Ureter (tissue), 1 donor: Measurements from ENCODE around the gene SKP1. TPM values are rescaled to one million over a fixed set of nuclear protein-coding genes. Genes with fewer than 3 reads are reported as not detected.
"Not testable (repeated sequence)": the region's sequence is repeated elsewhere in the genome, so short reads cannot be mapped to it uniquely, and the experiment has no call there.

Experiments
- DNase-seq: peaks from one replicate; pipeline ENCODE4 v3.0.0-alpha.2; 2020; ENCODE audit warnings: low spot score
- total RNA-seq: library from RNA; stranded (reverse); gene quantifications from one replicate; pipeline ENCODE4 v1.2.4, GENCODE V29; 2023
- donor health status: DM: yes; HTN: yes; CAD: no.

Gene SKP1
- 324 TPM for total RNA-seq

DNA sequence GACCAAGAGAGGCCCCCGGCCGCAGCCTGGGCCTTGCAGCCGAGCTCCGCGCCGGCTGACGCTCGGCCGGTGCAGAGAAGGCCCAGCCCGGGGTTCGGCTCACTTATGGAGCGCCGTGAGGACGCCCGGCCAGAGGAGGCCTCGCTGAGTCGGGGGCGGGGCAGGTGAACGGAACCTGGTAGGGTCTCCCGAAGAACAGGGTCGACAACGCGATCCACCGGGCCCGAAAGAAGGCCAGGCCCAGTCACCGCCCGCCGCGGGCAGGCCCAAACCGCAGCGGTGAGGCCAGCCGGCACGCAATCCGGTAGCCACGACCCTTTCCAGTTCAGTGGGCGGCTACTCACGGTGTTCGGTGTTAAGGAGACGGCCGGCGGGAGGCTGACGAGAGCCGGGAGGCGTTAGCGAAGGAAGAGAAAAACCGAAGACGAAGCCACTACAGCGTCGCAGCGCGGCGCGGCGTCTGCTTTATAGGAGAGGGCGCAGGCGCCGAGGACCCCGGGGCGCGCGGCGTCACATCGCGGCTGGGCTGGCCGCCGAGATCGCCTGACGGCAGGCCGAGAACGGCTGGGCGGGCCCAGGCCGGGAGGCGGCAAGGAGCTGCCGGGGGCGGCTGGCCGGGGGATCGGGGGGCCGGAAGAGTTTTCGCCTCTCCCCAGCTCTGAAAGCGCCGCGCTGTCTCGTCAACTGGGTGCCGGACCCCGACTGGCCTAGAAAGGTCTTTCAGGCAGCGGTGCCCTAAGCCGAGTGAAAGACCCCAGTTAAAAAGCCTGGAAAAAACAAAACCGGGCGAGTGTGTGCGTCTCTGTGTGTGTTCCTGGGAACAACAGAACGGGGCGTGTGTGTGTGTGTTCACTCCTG lies at the start of gene SKP1:
Gene SKP1 (minus strand): TSS at position 440 of the 858 bp plus-strand sequence. CDS start 2,928 bp downstream, outside the sequence.
- peak; percentile 84 for DNase-seq

DNA sequence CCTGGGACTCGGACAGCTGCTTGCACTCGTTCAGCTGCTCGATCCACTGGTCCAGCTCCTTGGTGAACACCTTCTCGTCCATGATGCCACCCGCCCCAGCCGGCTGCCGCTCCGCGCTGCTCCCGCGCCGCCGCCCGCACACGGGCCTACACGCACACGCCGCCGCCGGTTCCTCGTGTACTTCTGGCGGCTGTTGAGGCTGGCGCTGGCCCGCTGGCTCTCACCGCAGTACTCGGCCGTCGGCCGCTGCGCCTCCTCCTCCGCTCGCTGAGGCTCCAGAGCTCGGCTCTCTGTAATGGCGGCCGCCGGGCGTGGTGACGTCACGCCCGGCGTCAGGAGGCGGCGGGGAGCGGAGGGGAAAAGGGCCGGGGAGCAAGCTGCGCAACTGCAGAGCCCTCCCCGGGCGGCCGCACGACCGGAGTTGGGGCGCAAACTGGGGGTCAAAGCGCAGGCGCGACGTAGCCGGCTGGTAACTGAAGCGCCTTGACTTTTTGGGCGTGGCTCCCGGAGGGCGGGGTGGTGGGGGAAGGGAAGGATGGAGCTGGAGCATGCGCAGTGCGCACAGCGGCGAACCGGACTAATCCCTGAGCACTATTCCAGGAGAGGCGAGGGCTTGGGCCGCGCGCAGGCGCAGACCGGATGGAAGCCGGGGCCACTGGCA lies 49.2 kb upstream of the SKP1 start, which contains the start of gene PPP2CA:
Gene PPP2CA (minus strand): TSS at position 294 of the 661 bp plus-strand sequence. CDS start 212 bp downstream, at position 82.
- DNase-seq: peak; percentile 100

DNA sequence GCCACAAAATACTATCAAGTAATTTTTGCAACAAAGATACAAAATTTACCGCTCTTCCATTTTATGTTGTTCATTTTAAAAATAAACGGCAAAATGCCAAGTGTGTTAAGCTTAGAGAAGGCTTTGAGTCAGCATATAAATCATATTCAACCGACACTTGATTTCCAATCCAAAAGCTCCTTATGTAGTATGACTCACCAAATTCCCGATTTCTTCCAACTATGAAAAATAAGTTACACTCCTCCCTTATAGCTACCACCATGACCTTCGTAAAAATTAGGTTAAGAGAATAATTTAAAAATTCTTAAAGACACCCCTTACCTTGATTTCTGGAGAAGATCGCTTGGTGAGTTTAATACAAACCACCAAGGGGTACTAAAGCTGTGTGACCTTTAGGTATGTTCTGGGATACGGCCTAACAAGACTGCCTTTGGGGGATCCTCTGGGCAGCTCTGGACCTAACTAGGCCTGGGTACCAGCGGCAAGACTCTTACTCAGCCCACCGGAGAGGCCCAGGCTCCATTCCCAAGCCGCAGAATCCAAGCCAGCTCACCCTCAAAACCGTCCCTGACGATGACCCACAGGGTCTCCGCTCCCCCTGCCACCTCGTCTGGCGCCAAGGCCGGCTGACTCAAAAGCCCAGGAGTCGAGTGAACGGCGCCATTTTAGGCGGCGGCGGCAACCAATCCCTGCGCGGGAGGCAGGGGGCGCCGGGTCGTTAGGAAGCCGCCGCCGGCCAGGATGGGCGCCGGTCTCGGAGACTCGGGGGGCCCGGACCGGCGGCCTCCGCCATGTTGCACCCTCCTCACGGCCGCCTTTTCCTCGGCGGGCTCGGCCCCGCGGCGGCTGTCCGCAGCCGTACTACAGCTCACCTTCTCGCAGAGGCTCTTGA lies 48.4 kb upstream of the SKP1 start:
- DNase-seq: peak; percentile 60

DNA sequence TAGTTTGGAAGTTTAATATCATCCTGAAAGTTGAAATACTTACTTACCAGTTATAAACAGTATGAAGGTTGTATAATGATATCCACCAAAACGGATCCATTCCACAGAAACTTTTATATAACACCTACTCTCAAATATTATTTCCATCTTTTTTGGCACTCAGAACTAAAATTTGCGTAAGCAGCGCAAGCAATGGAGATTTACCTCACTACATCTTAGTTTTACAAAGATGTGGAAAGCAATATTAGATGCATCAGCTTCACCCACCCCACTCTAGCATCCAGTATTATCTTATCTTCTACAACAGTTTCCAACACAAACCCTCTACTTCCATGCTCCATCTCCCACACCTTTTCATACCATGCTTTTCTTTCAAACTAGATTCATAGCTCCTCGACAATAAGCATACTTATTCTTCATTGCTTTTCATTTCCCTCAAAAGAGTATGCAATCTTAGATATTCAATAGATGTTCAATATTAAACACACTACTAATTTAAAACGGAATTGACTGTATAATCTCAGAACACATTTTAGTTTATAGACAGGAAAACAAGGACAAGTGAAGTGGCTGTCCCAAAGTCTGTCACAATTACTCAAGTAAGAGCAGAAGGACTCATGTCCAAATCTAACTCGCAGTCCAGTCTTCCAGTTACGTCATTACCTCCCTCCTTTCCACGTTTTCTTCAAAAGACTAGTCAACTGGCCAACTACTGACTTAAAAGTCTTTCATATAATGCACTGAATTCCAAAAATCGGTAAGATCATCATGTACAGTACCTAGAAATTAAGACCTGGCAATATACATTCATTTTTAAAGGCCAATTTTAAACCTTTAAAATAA lies 46.9 kb upstream of the SKP1 start:
- DNase-seq: no peak

DNA sequence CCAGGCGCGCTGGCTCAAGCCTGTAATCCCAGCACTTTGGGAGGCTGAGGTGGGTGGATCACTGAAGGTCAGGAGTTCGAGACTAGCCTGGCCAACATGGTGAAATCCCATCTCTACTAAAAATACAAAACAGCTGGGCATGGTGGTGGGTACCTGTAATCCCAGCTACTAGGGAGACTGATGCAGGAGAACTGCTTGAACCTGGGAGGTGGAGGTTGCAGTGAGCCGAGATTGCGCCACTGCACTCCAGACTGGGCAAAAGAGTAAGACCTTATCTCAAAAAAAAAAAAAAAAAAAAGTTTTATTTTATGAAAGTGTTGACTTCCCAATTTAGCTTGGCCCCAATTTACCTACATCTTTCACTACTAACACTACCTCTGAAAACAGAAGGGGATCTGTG lies 44.9 kb upstream of the SKP1 start:
- not testable (repeated sequence) for DNase-seq

DNA sequence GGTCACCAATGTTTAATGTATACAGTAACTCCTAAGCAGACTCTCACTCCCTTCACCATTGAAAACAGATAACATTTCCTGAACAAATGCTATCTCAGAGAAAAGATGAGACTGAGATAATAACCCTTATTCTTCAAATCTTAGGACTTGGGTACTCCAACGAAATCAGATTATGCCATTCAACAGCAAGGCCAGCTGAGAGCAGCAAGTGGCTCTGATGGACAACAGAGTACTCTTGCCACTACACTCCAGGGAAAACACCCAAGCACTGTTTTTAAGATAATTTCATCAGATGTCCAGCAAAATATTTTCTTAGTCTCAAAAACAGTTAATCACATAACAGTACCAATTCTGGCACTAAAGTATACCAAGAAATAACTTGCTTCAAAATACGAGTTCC lies 39.0 kb upstream of the SKP1 start:
- DNase-seq: no peak

DNA sequence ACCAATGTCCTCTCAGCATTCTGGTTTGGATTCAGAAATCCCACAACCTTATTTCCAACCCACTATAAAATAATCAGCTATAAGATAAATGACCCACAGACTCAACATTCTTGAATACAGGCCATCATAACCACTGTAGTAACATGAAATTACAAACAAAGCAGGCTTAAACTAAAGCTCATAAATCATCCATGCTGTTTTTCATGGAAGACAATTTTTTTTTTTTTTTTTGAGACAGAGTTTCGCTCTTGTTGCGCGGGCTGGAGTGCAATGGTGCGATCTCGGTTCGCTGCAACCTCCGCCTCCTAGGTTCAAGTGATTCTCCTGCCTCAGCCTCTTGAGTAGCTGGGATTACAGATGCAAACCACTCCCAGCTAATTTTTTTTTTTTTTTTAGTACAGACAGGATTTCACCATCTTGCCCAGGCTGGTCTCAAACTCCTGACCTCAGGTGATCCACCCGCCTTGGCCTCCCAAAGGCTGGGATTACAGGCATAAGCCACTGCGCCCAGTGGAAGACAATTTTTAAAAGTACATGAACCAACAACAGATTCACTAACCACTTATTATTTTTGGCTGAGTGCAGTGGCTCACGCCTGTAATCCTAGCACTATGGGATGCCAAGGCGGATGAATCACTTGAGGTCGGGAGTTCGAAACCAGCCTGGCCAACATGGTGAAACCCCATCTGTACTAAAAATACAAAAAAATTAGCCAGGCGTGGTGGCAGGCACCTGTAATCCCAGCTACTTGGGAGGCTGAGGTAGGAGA lies 34.7 kb upstream of the SKP1 start:
- DNase-seq: not testable (repeated sequence)

DNA sequence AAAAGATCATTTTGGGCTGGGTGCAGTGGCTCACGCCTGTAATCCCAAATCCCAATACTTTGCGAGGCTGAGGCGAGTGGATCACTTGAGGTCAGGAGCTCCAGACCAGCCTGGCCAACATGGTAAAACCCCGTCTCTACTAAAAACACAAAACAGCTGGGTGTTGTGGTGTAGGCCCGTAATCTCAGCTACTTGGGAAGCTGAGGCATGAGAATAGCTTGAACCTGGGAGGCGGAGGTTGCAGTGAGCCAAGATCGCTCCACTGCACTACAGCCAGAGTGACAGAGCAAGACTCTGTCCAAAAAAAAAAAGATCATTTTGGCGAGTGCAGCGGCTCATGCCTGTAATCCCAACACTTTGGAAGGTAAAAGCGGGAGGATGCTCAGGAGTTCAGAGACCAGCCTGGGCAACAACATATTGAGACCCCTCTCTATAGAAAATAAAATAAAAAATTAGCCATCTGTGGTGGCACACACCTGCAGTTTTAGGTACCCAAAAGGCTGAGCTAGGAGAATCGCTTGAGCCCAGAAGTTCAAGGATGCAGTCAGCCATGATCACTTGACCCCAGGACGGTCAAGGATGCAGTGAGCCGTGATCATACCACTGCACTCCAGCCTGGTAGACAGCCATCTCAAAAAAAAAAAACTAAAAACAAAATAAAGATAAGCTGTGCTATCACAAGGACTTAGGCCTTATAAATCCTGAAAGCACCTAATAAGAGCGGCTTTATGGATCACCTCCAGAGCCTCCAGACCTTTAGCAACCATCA lies 32.9 kb upstream of the SKP1 start:
- no peak for DNase-seq

DNA sequence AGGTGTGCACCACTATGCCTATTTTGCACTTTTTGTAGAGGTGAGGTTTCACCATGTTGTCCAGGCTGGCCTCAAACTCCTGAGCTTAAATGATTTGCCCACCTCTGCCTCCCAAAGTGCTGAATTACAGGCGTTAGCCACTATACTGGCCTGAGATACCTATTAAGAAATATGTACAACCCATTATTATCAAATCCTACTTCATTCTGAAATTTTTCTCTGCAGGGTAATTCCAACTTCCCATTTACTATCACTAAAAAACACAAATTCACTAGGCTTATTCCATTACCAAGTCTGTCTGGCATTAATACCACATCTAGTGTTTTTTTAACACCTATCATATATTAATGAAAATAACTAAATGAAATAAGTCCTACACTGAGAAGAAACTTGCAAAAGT lies 30.9 kb upstream of the SKP1 start:
- no peak for DNase-seq

DNA sequence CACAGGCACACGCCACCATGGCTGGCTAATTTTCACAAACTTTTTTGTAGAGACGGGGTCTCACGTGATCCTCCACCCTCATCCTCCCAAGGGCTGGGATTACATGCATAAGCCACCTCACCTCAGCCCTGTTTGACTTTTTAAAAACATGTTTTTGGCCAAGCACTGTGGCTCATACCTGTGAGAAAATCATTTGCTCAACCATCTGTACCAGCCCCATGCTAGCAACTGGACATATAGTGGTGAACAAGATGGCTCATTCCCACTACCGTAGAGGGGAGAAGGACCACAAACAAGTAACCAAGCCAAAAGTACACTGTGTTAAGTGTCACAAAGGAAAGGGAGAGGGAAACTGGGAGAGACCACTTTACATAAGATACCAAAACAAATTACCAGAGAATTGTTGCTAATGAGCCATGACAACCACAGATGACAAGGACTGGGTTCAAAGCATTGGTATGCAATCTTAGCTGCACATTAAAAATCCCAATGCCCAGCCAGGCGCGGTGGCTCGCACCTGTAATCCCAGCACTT lies 29.9 kb upstream of the SKP1 start:
- DNase-seq: no peak

DNA sequence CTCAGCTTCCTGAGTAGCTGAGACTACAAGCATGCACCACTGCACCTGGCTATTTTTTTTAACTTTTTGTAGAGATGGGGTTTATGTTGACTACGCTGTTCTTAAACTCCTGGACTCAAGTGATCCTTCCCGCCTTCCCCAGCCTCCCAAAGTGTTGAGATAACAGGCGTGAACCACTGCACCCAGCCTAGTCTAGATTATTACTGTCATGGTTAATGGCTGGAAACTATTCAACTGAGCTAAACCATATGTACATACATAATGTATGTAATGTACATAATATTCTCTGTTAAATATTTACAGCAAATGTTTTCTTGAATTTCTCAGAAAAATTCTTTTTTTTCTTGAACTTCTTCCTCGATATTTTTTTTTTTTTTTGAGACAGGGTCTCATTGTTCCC lies 27.8 kb upstream of the SKP1 start:
- no peak for DNase-seq

DNA sequence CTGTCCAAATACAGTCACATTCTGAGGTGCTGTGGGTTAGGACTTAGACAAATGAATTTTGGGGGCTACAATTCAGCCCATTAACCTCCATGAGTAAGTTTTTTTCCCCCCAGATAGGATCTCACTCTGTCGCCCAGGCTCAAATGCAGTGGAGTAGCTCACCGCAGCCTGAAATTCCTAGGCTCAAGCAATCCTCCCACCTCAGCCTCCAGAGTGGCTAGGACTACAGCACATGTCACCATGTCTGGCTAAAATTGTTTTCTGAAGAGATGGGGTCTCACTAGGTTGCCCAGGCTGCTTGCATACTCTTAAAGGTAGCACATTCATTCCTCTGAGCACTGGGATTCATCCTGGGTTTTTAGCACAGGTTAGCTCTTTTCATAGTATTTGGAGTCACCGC lies 26.9 kb upstream of the SKP1 start:
- DNase-seq: no peak

DNA sequence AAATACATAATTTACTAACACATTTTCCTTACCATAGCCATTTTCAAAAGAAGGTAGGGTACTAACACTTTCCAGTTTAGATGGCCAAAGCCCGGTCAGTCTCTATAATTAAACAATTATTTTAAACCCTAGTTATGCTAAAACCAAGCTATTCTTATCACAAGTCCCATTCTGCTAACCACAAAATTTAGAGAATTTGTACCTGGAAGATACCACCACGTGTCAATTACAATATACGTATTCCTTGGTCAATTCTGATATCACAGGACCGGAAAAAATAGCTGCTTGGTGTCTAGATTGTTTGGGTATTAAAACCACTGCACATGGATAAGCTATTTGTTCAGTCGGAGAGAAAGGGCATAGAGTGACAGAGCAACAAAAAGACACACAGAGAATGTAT lies 18.9 kb upstream of the SKP1 start:
- no peak for DNase-seq

DNA sequence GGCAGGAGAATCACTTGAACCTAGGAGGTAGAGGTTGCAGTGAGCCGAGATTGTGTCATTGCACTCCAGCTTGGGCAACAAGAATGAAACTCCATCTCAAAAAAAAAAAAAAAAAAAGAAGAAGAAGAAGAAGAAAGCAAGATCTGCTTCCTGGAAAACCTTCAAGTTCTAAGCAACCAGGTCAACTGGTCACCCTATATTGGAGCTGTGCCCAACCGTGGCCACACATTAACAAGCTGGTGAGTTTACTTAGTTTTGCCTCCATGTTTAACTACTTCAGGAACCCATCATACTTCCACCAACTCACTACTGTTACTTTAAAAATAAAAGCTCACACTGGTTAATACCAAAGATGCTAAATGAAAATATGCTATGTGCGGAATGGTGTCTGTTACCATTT lies 12.3 kb upstream of the SKP1 start:
- no peak for DNase-seq

DNA sequence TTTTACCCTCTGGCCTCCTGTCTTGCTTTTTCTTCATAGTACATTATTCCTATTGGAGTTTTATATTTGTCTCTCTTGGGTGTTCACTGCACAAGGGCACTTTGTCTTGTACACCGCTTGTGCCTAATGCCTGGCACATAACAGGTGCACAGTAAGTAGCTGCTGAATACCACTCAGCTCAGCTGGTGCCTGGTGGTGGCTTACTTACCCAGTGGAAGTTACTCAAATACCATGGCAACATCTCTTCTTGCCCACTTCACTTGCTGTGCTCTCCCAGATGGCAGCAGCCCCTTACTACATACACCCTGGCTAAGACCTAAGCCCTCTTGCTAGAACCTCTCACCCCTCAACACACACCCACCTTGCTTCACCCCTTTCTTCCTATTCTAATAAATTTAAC lies 11.3 kb upstream of the SKP1 start:
- no peak for DNase-seq

DNA sequence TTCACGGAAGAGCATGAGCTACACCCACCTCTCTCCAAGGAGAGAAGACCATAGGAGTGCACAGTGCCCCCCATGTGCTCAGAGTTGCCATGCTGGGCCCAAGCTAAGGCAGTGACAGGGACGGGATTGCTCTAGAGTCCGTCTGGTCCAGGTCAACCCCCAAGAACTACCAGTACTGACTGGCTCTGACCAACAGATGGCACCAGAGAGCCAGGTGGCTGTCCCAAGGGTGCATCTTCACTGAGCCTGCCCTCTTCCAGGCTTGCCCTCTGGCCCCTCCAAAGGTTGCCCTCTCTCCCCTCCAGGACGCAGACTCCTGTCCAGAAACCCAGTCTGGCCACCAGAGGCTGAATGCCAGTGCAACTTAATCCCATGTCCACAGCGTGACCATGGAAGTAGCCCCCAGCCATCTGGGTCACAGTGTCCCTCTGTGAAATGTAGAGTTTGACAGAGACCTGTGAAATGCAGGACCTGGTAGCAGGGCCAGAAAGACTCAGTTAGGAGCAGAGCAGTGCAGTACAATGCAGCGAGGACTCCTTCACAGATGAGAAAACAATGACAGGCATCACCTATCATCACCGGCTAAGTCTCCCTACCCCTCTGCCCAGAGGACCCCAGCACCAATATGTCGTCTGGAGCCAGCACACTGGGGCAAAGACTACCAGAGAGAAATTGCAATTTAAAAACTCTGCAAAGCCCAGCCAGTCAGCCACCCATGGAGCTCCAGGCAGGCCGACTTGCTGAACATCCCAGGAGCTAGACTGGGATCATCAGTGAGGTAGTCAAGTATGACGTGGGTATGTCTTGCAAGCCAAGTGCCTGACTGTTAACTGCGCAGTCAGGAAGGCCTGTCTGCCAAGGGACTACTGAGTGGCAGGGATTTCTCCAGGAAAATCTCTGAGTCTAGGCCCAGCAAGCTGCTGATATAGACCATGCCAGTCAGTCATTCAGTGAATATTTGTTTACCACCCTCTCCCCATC lies 7.7 kb upstream of the SKP1 start:
- DNase-seq: peak; percentile 70

DNA sequence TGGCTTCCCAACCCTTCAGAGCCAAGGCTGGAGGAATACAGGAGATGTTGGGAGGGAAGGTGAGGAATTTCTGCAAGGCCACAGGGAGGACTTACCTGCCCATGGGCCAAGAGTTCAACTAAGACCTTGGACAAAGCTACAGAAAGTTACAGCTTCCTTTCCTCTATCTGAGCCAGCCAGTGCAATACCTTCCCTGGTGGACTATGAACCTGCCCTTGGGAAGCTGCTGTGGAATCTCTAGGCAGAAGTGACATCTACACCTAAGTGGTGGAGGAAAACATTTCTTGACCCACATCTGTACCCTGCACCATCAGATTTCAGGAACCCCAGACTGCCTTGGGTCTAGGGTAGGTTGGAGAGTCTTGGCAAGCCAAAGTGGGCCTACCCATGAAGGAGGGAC lies 6.7 kb upstream of the SKP1 start:
- DNase-seq: no peak

DNA sequence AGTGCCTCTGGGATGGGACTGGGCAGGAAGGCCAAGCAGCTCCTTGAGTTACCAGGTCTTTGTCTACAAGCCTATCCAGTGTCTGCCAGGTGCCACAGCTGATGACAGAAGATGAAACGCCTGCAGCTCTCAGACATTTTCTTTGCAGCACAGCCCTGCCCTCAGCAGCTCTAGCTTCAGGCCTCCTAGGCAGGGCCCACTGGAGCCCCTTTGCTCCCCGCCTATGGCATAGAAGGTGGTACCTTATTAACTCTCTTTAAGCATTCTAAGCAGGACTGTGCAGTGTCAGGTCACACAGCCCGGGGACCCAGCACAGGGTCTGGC lies 1.3 kb upstream of the SKP1 start:
- no peak for DNase-seq
